Measurements from ENCODE around the gene TMEM252.

Gene TMEM252

DNA sequence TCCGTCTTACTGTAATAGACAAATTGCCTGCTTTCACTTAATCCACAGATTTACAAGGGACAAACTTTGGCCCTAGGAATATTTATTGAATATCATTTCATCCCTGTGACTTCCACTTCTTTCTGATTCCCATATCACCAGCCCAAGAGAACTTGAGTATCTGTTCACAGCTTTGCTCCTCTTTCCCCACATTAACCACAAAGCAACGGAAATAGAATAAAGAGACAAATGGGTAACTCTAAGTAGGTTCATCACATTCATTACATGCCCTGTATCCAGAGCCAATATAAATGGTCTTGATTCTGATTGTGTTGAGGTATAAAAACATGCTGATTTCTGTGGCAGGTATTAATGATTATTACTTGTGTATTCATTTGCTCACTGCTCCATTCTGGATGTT lies 41.9 kb downstream of the TMEM252 start:
- no peaks in the 10 kb centered on the region for H3K36me3 ChIP-seq (ENCODE audit: insufficient read depth, low read length)
- H3K79me2 ChIP-seq (ENCODE audit: insufficient read depth, low read length): no peaks in the 10 kb centered on the region
- no peak overlapping the region for H3K4me3 ChIP-seq (ENCODE audit: low read length, poor library complexity, severe bottlenecking)
- no peaks in the 10 kb centered on the region for H3K9me3 ChIP-seq (ENCODE audit: insufficient read depth, low read depth, low read length)
- no peaks in the 10 kb centered on the region for H3K9me2 ChIP-seq (replicated peaks; ENCODE audit: low read depth, low read length)
- no peak overlapping the region for H3K9ac ChIP-seq (ENCODE audit: low read depth, low read length, poor library complexity, severe bottlenecking)
- no peak overlapping the region for H3K4me2 ChIP-seq (ENCODE audit: low read depth, low read length, poor library complexity, severe bottlenecking)
- H2AFZ ChIP-seq (ENCODE audit: low read length): no peak overlapping the region
- no peaks in the 10 kb centered on the region for H3K4me1 ChIP-seq (ENCODE audit: insufficient read depth, low read length, poor library complexity, severe bottlenecking)
- H4K20me1 ChIP-seq (ENCODE audit: insufficient read depth, low read length, poor library complexity, severe bottlenecking): no peaks in the 10 kb centered on the region
- no peaks in the 10 kb centered on the region for H3K27me3 ChIP-seq (ENCODE audit: insufficient read depth, low read length, poor library complexity, severe bottlenecking)
- TF ChIP-seq, protein P1, sequence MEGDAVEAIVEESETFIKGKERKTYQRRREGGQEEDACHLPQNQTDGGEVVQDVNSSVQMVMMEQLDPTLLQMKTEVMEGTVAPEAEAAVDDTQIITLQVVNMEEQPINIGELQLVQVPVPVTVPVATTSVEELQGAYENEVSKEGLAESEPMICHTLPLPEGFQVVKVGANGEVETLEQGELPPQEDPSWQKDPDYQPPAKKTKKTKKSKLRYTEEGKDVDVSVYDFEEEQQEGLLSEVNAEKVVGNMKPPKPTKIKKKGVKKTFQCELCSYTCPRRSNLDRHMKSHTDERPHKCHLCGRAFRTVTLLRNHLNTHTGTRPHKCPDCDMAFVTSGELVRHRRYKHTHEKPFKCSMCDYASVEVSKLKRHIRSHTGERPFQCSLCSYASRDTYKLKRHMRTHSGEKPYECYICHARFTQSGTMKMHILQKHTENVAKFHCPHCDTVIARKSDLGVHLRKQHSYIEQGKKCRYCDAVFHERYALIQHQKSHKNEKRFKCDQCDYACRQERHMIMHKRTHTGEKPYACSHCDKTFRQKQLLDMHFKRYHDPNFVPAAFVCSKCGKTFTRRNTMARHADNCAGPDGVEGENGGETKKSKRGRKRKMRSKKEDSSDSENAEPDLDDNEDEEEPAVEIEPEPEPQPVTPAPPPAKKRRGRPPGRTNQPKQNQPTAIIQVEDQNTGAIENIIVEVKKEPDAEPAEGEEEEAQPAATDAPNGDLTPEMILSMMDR (conservative IDR thresholded peaks at IDR 0.05; ENCODE audit: low read length): no peak
- no peak for TF ChIP-seq EZH2phosphoT487 (IDR thresholded peaks at IDR 0.05; ENCODE audit: borderline replicate concordance)
- H3F3A ChIP-seq (ENCODE audit: low read depth): no peaks in the 10 kb centered on the region

DNA sequence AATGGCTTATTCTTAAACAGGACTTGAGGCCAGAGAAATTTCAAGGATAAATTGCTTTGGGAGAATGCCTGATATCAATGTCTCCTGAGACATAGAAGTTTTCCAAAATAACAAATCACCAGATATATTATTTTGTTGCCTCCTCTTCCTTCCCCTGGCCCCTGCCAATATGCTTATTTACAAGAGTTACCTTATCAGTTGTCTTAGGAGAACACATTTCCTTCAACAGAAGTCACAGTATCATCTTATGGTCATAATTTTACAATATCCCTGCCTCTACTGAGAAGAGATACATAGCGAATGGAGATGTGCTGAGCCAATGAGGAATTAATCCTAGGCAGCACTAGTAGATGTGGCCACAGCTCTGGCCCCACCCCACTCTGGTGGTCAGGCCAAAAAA lies 43.1 kb downstream of the TMEM252 start:
- TF ChIP-seq, protein P1 (conservative IDR thresholded peaks at IDR 0.05; ENCODE audit: low read length): no peak
- TF ChIP-seq EZH2phosphoT487 (IDR thresholded peaks at IDR 0.05; ENCODE audit: borderline replicate concordance): no peak
- H3K9me3 ChIP-seq (ENCODE audit: insufficient read depth, low read depth, low read length): no peaks in the 10 kb centered on the region
- H4K20me1 ChIP-seq (ENCODE audit: insufficient read depth, low read length, poor library complexity, severe bottlenecking): no peaks in the 10 kb centered on the region
- H3K36me3 ChIP-seq (ENCODE audit: insufficient read depth, low read length): no peaks in the 10 kb centered on the region
- H3K4me3 ChIP-seq (ENCODE audit: low read length, poor library complexity, severe bottlenecking): no peak overlapping the region
- H3K27me3 ChIP-seq (ENCODE audit: insufficient read depth, low read length, poor library complexity, severe bottlenecking): no peaks in the 10 kb centered on the region
- no peak overlapping the region for H2AFZ ChIP-seq (ENCODE audit: low read length)
- H3K9me2 ChIP-seq (replicated peaks; ENCODE audit: low read depth, low read length): no peaks in the 10 kb centered on the region
- no peaks in the 10 kb centered on the region for H3K79me2 ChIP-seq (ENCODE audit: insufficient read depth, low read length)
- H3K4me1 ChIP-seq (ENCODE audit: insufficient read depth, low read length, poor library complexity, severe bottlenecking): no peaks in the 10 kb centered on the region
- H3K9ac ChIP-seq (ENCODE audit: low read depth, low read length, poor library complexity, severe bottlenecking): no peak overlapping the region
- H3K4me2 ChIP-seq (ENCODE audit: low read depth, low read length, poor library complexity, severe bottlenecking): no peak overlapping the region
- no peaks in the 10 kb centered on the region for H3F3A ChIP-seq (ENCODE audit: low read depth)

DNA sequence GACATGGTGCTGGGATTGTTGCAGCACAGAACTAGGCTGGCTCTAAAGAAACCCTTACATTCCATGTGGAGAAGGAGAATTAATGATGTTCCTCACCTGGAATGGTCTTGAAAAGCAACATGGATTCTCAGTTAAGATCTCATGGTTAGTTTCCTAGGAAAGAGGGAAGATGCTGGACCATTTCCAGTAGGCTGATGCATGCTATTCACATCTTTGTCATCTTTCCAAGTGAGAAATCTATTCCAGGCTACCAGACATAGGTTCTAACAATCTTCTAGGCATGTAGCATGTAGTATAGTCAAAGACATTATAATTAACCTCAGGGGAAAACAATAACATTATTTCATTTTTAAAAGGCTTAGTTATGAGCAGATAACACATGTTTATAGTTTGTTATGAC lies 44.3 kb downstream of the TMEM252 start:
- TF ChIP-seq, protein P1 (conservative IDR thresholded peaks at IDR 0.05; ENCODE audit: low read length): no peak
- no peak for TF ChIP-seq EZH2phosphoT487 (IDR thresholded peaks at IDR 0.05; ENCODE audit: borderline replicate concordance)
- H3K4me3 ChIP-seq (ENCODE audit: low read length, poor library complexity, severe bottlenecking): no peak overlapping the region

More for the DNA sequence above, 44.3 kb downstream of the TMEM252 start:
- Histone ChIP-seq H3K4me1 (ENCODE audit: insufficient read depth, low read length, poor library complexity, severe bottlenecking) (no peaks in the 10 kb centered on the region), H3K36me3 (ENCODE audit: insufficient read depth, low read length) (no peaks in the 10 kb centered on the region), H2AFZ (ENCODE audit: low read length) (no peak overlapping the region), H3K27me3 (ENCODE audit: insufficient read depth, low read length, poor library complexity, severe bottlenecking) (no peaks in the 10 kb centered on the region), H3K79me2 (ENCODE audit: insufficient read depth, low read length) (no peaks in the 10 kb centered on the region), H3K4me2 (ENCODE audit: low read depth, low read length, poor library complexity, severe bottlenecking) (no peak overlapping the region), H3K9ac (ENCODE audit: low read depth, low read length, poor library complexity, severe bottlenecking) (no peak overlapping the region), H3K9me3 (ENCODE audit: insufficient read depth, low read depth, low read length) (no peaks in the 10 kb centered on the region), H4K20me1 (ENCODE audit: insufficient read depth, low read length, poor library complexity, severe bottlenecking) (no peaks in the 10 kb centered on the region), H3F3A (ENCODE audit: low read depth) (no peaks in the 10 kb centered on the region), H3K9me2 (replicated peaks; ENCODE audit: low read depth, low read length) (no peaks in the 10 kb centered on the region)

Data from Loucy (cell line).